Chondrocyte (in vitro differentiated cells): ENCODE results near the gene DSG4. TPM values are rescaled to one million over a fixed set of nuclear protein-coding genes. Genes with fewer than 3 reads are reported as not detected.

Experiments used
- DNase-seq: peaks from one replicate; pipeline ENCODE4 v3.0.0; 2021; ENCODE audit warnings: mixed read lengths, low spot score
- H3K27ac Mint-ChIP-seq: one replicate; pipeline ENCODE4 v1.8.0; 2021; ENCODE audit warnings: mild to moderate bottlenecking, moderate library complexity, mixed read lengths; ENCODE audit not compliant: unreplicated experiment
- H3K27me3 Mint-ChIP-seq: 2 replicates; pipeline ENCODE4 v1.8.0; 2021; ENCODE audit warnings: low read depth, mixed read lengths
- H3K36me3 Mint-ChIP-seq: 2 replicates; pipeline ENCODE4 v1.8.0; 2021; ENCODE audit warnings: low read depth, mixed read lengths
- H3K4me1 Mint-ChIP-seq: 2 replicates; pipeline ENCODE4 v1.8.0; 2021; ENCODE audit warnings: low read depth, mild to moderate bottlenecking, mixed read lengths
- H3K4me3 Mint-ChIP-seq: one replicate; pipeline ENCODE4 v1.8.0; 2021; ENCODE audit warnings: mild to moderate bottlenecking, moderate library complexity, mixed read lengths; ENCODE audit not compliant: unreplicated experiment
- H3K9me3 Mint-ChIP-seq: 2 replicates; pipeline ENCODE4 v1.8.0; 2021; ENCODE audit warnings: low read depth, mixed read lengths
- total RNA-seq: library from RNA; stranded (reverse); gene quantifications from 3 replicates; pipeline ENCODE4 v1.2.1, GENCODE V29; 2021
- TF ChIP-seq, protein P1 (sequence below): fragments of 200-600 bp; sonication (generic); IDR thresholded peaks from 2 replicates; pipeline ENCODE4 v1.5.0; 2021; ENCODE audit warnings: antibody characterized with exemption, mild to moderate bottlenecking, moderate library complexity

Gene DSG4
- total RNA-seq, 1 donor from 2014 or later = not detected

DNA sequence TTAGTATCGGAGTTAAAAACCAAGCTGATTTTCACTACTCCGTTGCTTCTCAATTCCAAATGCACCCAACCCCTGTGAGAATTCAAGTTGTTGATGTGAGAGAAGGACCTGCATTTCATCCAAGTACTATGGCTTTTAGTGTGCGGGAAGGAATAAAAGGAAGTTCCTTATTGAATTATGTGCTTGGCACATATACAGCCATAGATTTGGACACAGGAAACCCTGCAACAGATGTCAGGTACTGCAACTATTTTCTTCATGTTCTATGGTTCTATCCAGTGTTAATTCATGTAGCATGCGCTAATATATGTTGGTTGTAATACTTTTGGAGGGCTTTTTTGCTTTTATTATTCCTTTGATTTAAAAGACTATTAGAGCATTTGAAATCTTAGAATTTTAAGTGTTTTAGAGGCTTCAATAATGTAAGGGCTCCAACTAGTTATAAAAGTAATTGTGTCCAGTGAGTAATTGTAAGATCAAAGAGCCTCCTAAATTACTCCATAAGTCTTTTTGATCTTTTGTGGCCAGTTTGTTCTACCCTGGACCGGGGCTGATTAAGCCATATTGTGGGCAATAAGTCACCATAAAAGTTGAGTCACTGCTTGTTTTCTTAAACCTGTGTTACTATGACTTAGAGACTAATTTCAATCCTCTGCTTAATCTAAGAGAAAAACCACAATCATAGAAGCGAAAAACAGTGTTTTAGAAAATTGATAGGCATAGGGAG is 22.9 kb downstream of the DSG4 start:
- peaks cover 3% of the 10 kb centered on the region for H3K4me1 Mint-ChIP-seq
- DNase-seq = no peak
- no peak overlapping the region for H3K27ac Mint-ChIP-seq
- TF ChIP-seq, protein P1, sequence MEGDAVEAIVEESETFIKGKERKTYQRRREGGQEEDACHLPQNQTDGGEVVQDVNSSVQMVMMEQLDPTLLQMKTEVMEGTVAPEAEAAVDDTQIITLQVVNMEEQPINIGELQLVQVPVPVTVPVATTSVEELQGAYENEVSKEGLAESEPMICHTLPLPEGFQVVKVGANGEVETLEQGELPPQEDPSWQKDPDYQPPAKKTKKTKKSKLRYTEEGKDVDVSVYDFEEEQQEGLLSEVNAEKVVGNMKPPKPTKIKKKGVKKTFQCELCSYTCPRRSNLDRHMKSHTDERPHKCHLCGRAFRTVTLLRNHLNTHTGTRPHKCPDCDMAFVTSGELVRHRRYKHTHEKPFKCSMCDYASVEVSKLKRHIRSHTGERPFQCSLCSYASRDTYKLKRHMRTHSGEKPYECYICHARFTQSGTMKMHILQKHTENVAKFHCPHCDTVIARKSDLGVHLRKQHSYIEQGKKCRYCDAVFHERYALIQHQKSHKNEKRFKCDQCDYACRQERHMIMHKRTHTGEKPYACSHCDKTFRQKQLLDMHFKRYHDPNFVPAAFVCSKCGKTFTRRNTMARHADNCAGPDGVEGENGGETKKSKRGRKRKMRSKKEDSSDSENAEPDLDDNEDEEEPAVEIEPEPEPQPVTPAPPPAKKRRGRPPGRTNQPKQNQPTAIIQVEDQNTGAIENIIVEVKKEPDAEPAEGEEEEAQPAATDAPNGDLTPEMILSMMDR = no peak
- no peak overlapping the region for H3K4me3 Mint-ChIP-seq
- H3K27me3 Mint-ChIP-seq = peaks cover 26% of the 10 kb centered on the region
- no peaks in the 10 kb centered on the region for H3K36me3 Mint-ChIP-seq
- no peaks in the 10 kb centered on the region for H3K9me3 Mint-ChIP-seq

DNA sequence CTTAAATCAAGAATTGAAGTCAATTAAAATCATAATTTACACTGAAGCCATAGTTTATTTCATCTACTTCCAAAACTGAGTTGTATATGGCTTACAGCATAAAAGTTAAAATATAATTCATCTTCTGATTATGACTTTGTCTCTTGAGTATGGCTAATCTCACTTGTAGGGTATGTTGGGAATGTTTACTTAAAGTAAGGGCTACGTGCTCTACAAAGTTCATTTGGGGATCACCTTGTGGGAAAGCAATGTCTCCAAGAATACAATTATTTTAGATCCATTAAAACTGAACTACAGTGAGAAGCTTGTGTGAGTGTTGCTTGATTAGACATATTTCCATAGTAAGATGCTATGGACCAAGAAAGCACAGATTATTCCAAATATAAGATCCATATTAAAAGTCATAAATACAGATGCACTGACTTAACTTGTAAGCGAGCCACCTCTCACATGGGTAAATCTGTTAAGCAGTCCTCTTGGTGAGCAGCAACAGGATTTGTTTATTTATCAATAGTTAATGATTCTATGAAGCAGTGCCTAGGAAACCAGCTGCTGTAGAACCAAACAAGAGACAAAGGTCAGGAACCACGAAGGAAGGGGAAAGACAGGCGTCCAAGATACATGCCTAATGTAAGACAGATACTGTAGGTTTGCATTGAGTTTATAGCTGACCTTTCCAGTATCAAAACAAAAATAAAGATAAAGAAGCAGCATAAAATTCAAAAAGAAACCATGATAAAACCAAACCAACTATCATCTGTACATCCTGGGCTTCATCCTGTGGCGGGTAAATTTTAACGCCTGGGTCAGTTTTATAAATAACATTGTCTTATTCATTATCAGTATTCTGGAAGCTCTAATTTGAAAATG is 24.8 kb downstream of the DSG4 start:
- Mint-ChIP-seq H3K4me1 (peaks cover 3% of the 10 kb centered on the region), H3K36me3 (no peaks in the 10 kb centered on the region), H3K27ac (no peak overlapping the region), H3K27me3 (peaks cover 32% of the 10 kb centered on the region), H3K9me3 (no peaks in the 10 kb centered on the region), H3K4me3 (no peak overlapping the region)
- TF ChIP-seq, protein P1 = no peak
- no peak for DNase-seq

DNA sequence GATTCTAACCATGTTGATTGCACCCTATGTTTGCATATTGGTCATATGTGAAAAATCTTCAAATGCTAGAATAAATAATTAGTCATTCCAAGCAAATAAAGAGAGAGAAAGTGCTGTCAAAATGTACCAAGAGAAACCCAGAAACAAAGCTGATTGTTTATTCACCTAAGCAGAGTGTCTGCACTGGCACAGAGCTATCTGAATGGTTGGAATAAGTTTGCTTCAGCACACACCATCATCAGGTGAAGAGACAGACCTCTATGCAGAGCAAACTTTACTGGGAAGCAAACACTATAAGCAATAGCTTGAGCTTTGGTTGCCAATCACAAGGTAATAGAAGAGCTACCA is 25.4 kb downstream of the DSG4 start:
- no peak for DNase-seq
- no peaks in the 10 kb centered on the region for H3K9me3 Mint-ChIP-seq
- no peak overlapping the region for H3K27ac Mint-ChIP-seq
- H3K27me3 Mint-ChIP-seq = peaks cover 32% of the 10 kb centered on the region
- TF ChIP-seq, protein P1 = no peak
- peaks cover 3% of the 10 kb centered on the region for H3K4me1 Mint-ChIP-seq
- H3K4me3 Mint-ChIP-seq = no peak overlapping the region
- H3K36me3 Mint-ChIP-seq = no peaks in the 10 kb centered on the region

DNA sequence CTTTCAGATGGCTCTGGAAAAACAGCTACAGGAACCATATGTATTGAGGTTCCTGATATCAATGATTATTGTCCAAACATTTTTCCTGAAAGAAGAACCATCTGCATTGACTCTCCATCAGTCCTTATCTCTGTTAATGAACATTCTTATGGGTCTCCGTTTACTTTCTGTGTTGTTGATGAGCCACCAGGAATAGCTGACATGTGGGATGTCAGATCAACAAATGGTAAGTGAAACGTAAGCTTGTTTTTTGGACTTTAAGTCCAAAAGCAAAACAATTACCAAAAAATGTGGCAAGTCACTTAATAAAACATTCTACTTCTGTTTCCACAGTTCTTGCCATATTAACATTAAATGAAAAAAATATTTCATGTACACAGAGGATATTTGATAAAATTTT is 26.8 kb downstream of the DSG4 start:
- H3K36me3 Mint-ChIP-seq = no peaks in the 10 kb centered on the region
- H3K27me3 Mint-ChIP-seq = peaks cover 32% of the 10 kb centered on the region
- TF ChIP-seq, protein P1 = no peak

DNA sequence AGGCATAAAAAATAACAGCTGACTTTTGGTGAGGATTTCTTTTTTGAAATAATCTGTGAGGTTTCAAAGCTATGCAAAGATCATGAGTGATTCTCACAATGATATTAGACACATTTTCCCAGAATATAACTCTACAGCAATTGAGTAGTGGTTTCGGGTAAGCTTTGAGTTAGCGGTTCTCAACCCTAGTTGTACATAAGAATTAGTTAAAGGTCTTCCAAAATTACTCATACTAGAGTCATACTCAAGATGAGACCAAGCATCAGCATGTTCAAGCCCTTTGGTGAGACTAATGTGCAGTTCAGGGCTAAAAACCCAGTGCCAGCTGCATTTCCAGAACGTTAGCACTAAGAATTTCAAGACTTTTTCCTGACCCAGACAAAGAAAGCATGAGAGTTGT is 31.1 kb downstream of the DSG4 start:
- Mint-ChIP-seq H3K27ac (no peak overlapping the region), H3K4me1 (no peaks in the 10 kb centered on the region), H3K4me3 (no peak overlapping the region), H3K27me3 (peaks cover 17% of the 10 kb centered on the region), H3K9me3 (peaks cover 3% of the 10 kb centered on the region), H3K36me3 (no peaks in the 10 kb centered on the region)
- no peak for DNase-seq
- TF ChIP-seq, protein P1 = no peak

More for the DNA sequence above, 26.8 kb downstream of the DSG4 start:
- Mint-ChIP-seq H3K4me1 (no peaks in the 10 kb centered on the region), H3K9me3 (no peaks in the 10 kb centered on the region), H3K4me3 (no peak overlapping the region), H3K27ac (no peak overlapping the region)
- no peak for DNase-seq
